ENCODE measurements around the gene BBS9.
A peak's percentile ranks its signal among the peaks of the same experiment; 100 is the strongest.
"Not testable (repeated sequence)": the region's sequence is repeated elsewhere in the genome, so short reads cannot be mapped to it uniquely, and the experiment has no call there.

BBS9 gene

DNA sequence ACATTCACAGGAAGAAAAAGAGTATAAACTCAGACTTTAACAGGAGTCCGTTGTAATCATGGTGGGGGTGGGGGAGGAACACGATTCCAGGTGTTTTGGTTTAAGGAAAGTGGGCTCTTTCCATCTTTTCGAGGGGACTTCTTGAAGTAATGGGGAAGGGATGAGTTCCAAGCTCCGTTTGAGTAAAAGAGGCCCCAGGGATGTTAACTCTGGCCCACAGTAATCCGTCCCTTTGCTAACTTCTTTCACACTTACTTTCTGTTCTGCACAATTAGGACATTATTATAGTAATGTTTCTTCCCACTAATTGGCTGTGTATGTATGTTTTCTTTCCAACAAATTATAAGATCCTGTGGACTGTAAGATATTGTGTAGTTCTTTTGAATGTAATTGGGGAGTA lies 374.4 kb downstream of the BBS9 start:
- DNase-seq = no peak

DNA sequence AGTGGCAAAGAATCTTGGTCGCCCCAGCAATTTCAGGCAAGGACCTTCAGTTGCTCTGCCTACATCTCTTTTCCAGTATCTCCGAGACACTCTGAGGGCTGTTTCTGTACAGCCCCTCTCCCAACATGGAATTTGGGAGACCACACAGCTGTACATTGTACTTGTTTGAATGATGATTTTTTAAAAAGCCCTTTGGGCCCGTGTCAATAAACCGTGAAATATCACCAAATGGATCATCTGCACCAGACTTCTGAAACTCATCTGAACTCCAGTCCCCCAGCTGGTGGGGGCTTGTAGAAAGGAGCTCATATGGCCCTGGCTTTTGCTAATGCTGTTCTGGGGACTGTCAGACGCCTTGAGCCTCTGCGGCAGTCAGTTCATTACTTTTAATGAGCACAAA lies 374.9 kb downstream of the BBS9 start:
- DNase-seq = no peak

DNA sequence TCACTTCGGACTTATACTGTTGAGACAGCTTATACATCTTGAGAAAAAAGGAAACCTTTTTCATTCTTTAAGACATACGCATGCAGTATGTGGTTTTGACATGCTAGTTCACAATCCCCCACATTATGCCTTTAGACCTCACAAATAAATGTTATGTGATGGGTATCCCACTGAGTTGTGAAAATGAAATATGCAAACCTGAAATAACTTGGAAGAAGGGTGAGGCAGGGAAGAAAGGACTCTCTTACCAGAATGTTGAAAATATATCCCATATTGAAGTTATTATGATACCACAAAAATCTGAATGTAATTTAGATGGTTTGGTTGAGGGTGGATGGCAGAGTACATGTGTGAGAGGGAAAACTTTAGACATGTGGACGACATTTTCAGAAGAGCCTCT lies 379.8 kb downstream of the BBS9 start:
- peak; percentile 81 for DNase-seq

DNA sequence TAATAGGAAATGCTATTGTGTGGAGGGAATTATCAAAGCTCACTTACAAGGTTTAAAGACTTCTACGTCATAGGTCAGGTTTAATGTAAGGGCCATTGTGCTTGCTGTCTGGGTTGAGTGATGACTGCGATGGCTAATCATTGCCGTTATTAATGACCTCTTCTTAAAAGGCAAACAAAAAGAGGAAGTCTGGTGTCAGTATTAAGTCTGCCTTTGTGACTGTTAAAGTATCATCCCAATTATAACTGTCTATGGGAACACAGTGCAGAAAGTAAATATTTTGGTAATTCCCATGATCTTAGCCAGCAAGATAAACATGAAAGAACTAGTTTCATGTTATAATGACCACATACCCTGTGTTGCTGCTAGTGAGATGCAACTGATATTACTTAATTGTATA lies 382.4 kb downstream of the BBS9 start:
- DNase-seq = no peak

DNA sequence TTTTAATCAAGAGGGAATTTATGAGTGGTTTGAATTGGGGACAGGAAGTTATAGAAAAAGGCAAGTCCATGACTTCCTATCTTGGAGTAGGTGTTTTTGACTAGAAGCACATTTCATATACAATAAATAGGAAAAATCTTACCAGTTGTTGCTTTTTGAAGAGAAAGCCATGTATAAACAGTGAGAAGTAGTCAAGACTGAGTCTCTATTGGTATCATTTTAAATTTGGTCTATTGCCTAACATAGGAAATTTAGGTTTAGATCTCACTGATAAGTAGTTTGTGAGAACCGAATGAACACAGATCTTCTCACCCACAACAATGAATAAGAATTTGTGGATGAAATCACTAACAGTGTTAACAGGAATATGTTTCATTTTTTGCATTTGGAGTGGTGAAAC lies 387.2 kb downstream of the BBS9 start:
- no peak for DNase-seq

DNA sequence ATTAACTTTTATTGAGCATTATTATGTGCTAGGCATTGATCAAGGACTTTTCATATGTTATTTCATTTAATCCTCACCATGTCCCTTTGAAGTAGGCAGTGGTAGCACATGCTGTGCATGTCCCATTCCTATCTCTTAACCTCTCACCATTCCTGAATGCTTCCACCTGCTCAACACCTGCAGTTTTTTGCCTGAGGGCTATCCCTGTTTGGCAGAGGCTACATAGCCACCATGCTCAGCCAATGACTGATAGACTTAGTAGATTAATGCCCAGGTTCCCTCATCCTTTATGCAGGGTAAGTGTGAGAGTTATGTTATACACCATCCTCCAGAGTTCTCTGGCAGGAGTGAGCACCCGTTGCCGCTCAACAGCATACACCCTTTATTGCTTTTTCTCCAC lies 387.8 kb downstream of the BBS9 start:
- DNase-seq = no peak

DNA sequence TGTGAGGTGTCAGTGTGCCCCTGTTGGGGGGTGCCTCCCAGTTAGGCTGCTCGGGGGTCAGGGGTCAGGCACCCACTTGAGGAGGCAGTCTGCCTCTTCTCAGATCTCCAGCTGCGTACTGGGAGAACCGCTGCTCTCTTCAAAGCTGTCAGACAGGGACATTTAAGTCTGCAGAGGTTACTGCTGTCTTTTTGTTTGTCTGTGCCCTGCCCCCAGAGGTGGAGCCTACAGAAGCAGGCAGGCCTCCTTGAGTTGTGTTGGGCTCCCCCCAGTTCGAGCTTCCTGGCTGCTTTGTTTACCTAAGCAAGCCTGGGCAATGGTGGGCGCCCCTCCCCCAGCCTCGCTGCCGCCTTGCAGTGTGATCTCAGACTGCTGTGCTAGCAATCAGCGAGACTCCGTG lies 397.6 kb downstream of the BBS9 start:
- not testable (repeated sequence) for DNase-seq

DNA sequence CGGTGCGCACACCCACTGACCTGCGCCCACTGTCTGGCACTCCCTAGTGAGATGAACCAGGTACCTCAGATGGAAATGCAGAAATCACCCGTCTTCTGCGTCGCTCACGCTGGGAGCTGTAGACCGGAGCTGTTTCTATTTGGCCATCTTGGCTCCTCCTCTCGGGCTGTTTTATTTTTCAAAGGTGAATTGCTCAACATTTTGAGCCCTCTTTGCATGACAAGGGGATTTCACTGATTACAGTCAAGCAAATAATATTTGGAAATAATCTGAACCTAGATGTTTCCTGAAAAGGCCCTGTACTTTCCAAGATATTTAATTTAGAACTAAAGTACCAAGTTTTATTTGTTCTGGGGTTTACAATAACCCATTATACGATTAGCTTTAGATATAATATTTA lies 398.2 kb downstream of the BBS9 start:
- DNase-seq = not testable (repeated sequence)

DNA sequence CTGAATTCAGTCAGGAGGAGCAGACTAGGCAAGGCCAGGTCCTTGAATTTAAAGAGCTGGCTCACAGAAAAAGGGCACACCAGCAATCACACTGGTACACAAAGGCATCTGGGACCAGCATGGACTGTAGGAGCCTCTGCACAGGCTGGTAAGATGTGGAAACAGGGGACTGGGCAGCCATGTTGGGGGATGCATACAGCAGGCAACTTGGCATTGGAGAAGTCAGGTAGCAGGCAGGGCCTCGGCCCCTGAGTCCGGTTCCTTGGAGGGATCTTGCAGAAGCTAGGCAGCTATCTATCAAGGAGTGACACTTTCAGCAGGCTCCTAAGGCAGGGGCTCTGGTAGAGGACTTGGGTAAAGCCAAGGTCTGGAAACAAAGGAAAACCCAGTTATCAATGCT lies 399.7 kb downstream of the BBS9 start:
- DNase-seq = no peak

DNA sequence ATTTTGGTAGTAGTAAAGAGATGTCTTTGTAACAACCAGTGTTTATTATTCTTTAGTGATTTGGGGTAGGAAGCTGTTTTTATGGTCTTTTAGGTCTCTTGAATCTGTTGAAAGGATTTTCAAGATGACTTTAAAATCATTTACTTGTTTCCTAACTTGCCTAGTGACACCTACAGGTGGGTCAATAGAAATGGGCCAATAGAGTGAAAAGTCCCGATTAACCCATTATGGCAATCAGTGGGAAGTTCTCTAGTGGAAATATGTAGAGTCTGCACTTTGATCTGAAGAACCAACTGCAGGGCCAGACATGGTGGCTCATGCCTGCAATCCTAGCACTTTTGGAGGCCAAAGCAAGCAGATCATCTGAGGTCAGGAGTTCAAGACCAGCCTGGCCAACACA lies 401.3 kb downstream of the BBS9 start:
- DNase-seq = no peak

DNA sequence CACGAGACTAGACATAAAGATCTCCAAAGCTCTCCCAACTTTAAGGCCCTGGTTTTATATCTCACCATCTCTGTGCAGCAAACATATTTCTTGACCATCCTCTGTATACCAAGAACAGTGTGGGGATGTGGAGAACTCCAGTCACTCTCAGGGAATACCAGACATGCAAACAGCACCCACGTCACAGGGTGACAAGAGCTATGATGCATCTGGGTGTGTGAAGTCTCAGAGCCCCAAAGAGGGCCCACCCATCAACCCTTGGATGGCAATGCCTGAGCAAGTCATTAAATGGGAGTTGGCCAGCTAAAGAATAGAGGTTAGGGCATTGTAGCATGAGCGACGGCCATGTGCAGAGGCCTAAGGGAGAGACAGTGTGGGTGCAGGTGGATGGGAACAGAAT lies 402.5 kb downstream of the BBS9 start:
- no peak for DNase-seq

DNA sequence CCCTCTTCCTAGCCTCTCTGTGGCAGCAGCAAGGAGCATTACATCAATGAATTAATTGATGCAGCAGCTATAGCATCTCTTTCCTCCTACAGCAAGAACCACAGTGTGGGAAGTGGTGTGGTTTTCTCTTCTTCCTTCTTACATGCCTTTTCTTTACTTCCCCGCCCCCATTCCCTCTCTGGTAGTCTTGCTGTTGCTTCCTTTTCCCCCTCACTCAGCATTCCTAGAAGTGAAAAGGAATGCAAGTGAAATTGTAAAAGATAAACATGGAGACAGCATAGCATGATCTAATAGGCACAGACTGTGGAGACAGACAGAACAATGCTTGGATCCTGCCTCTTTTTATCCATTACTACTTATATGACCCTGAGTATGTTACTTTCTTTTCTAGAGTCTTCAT lies 405.5 kb downstream of the BBS9 start:
- peak; percentile 89 for DNase-seq

DNA sequence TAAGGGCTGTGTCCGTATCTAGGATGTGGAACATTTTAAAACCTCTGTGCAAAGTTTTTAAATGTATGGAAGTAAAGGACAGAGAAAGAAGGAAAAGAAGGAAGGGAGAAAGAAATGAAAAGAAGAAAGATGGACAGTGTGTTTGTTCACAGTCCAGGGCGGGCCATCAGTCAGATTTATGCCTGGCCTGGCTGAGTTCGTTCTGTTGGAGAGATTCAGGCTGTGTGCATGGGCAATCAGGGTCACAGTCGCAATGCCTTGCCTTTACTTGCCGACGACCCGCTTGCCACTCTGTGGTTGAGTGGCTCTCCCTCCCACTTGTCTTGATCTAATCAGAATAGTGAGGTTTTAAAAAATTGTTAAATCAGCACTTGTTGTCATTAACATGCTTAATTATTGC lies 406.6 kb downstream of the BBS9 start:
- no peak for DNase-seq

DNA sequence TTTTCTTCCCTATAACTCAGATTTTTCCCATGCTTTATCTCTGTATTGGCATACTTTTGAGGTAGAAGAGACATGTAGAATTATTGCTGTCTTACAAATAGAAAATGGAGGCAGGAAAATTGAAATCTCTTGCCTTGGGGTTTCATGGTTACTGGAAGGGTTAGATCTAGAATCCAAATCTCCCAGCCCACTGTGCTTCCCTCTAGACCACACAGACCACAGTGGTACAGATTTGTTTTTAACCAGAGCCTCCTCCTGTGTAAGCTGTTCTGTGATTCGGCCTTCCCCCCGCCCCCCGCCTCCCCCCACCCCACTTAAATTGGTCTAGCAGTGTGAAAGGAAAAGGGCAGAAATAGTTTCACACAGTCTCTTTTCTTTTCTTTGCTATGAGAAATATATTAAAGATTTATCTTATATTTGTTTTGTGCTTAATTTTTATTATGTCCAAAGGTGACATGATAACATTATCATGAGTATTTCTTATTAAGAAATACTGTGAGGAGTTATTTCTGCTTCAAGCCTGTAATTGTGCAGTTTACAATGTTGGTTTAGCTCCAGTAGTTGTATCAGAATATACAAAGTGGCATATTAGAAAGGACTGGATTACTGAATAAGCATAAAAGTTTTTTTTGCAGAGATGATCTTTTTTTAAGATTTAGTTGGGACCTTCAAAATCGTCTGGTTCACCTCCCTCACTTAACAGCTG lies 407.2 kb downstream of the BBS9 start:
- no peak for DNase-seq

DNA sequence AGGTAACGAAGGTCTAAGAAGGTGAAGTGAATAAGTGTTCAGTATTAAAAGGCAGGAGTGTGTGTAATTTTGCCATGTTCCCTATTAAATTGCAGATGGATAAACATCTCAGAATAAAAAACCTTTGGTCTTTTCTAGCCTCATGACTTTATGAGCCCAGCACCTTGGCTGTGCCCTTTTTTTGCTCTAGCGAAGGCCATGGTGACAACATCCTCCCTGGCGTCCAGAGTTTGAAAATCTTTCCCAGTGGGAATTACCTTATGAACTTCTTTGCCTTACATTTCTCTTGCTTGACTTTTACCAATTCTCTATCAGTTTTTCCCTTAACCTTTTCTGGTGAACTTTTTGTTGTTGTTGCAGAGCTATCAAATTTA lies 407.7 kb downstream of the BBS9 start:
- no peak for DNase-seq

DNA sequence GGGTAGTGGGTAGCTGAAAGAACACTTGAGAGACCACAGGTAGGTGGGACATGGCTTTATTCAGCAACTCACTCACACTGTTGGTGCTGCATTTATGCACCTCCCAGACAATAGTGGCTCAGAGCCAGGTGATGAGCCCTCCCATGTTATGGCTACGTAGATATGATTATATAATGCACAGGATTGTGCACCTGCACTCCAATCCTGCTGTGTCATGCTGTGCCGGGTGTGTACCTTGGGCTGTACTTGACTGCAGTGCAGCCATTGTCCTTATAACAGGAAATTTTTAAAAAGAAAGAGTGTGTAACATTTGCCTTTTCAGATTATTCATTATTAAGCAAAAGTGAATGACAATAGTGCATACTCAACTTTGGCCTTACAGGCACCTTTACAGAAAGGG lies 409.8 kb downstream of the BBS9 start:
- no peak for DNase-seq

DNA sequence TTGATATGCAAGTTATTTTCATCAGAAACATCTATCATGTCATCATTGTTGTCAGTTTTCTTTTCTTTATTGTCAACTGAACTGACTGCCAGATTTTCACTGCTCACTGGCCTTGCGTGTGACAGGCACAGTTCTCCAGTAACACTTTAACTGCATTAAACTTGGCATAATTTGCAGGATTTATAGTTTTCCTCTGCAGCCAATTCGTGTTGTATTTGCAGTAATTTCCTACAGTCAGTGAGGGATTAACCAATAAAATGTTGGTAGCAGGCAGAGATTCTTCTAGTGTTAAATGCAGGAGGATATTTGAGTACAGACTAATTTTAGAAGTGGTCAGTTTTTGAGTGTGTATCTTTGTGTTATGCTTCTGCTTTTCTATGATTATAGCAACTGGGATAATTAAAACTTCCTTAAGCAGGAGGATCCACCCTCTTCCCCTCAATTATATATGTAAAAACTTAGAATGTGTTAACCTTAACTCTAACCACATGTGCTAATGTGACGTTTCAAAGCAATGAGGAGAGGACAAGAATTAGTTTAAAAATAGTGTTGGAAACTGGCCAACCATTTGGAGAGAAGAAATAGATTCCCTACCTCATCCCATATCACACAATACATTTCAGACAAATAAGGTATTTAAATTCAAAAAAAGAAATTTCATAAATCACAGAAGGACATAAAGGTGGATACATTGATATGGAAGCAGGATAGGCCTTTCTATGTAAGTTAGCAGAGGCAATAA lies 410.5 kb downstream of the BBS9 start:
- DNase-seq = peak; percentile 6

DNA sequence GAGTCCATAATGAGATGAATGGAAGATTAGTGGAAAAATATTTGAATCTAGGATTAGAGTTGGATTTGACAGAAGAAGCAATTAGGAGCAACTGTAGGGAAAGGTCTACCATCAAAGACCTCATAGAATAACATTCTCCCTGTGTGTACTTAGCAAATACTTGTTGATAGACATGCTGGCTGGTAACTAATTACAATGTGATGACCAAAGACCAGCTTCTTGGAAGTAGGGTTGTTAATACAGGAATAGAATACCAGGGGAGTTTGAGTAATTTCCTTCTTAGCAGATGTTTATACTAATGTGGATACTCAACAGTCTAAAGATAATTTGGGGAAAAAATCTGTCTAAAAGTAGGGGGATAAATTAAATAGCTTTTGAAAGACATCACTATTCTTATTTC lies 418.5 kb downstream of the BBS9 start:
- DNase-seq = peak; percentile 24

DNA sequence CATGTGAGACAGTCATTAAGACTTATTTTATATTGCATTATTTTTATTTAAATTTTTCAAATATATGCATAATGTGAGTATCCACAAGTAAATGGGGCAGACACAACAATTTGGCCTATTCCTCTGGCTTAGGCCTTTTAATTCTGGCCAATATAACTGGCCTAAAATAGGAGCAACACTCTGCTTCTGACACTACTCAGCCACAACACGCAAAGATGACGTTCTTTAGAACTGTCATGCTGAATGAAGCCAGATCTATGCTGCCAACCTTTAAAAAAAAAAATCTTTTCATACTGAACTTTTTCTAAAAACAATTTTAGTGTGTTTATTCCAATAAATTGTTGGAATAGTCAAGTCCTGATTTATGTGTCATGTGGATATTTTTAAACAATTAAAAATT lies 421.0 kb downstream of the BBS9 start:
- no peak for DNase-seq

DNA sequence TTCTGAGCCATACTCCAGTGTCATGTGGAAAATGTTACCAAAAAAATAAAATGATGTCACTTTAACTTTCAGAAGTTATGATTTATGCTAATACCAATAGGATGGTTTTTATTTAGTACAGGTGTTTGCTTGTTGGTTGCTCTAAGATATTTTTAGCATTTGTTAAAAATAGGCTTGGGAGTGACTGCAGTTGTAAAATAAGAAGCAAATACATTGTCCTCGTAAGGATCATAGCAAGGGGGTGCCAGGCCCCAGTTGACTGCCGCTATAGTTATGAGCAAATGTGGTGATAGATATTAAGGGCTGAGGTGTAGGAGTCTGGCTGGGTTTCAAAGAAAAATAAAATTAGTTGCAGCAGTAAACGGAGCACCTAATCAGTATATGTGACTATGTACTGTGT lies 421.6 kb downstream of the BBS9 start:
- DNase-seq = no peak

DNA sequence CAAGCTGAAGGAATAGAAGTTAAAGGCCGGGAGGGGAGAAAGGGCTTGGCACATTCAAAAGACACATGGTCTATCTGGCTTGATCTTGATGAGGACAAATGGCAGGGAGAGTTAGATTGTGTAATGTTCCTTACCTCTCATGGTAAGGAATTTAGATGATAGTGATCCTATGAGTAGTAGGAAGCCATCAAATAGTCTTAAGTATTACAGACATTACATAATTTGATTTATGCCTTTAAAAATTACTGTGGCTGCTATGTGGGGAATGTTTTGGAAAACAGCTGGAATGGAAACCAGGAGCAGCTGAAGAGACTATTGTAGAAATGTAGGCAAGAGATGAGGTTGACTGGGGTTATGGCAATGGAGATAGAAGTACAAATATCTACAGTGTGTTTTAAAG lies 424.7 kb downstream of the BBS9 start:
- peak; percentile 56 for DNase-seq

DNA sequence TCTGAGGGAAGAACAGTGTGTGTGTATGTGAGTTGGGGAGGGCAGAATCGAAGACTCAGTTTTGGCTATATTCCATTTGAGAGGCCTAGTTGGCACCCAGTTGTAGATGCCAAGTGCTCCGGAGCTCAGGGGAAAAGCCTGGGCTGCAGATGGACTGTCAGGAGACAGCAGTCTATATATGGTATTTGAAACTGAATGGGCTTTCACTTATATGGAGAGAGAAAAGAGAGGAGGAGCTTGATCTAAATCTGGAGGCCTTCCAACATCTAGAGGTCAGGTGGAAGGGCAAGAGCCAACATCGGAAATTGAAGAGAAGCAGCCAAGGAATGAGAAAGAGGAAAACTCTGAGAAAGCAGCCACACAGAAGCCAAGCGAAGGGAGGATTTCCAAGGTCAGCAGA lies 425.2 kb downstream of the BBS9 start:
- DNase-seq = no peak

DNA sequence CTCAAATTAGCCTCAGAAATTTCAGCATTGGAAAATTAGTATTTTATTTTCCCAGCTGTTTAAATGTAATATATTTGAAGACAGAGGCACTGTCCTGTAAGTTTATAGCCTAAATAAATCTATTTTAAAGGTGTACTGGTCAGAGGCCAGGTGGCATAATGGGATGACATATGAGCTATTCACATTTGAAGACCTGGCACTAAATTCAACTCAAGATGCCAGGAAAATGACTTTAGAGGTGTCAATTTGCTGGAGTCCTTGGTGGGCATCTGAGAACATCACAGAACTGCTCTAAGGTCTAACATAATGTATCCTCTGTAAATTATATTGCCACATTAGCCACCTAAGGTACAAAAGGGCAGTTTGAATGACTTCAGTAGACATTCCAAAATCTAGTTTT lies 427.1 kb downstream of the BBS9 start:
- no peak for DNase-seq

DNA sequence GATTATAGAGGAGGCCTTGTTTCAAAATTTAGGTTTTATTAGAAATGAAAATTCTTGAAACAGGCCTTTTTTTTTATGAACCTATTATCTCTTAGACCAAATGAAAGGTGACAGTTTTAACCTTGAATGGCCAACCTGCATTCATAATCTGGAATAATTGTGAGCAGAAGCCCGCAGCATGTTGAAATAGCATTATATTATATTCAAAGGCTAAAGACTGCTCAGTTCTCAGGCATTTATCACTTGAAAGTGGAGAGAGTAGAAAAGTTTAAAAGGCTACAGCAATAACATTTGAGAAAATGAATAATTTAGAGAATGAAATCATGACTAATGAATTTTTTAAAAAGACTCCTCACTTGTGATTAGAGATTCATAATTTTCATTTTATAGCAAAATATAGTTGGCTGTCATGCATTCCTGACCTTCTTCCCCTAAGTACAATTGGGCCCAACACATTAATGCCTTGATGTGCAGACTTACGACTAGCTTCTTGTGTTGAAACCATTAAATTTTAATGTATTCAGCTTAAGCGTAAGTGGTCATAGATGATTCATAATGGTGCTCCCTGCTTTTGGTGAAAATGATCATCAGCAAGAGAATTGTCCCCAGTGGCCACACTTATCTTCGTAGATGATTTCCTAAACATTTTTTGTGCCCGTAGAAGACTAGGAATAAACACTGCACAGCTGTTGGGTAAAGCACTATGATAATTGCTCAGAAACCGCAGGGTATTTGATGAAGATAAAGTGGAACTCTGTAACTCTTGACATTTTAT lies 429.4 kb downstream of the BBS9 start:
- no peak for DNase-seq
